Measurements from ENCODE around the gene YKT6. TPM values are rescaled to one million over a fixed set of nuclear protein-coding genes. Genes with fewer than 3 reads are reported as not detected.
A peak's percentile ranks its signal among the peaks of the same experiment; 100 is the strongest.

YKT6 gene
- 10 to 100 TPM; 43.9 to 44.9 TPM for total RNA-seq

GRCh38 chr7:44200699-44201461 is at the start of gene YKT6:
Gene YKT6 (plus strand): TSS chr7:44200978. CDS start chr7:44201136, 158 bp downstream.
- Histone ChIP-seq H3K9me3 (no peaks in the 10 kb centered on the region), H3K4me3 (peak within 1 kb of the TSS; percentile 92), H3K36me3 (peaks cover 15% of the 10 kb centered on the region), H3K27me3 (no peaks in the 10 kb centered on the region), H3K27ac (peak within 1 kb of the TSS; percentile 80 to 84), H3K4me1 (peaks cover 0 to 13% of the 10 kb centered on the region in 2 donors)
- TF ChIP-seq CTCF (IDR thresholded peaks at IDR 0.05), result peak; percentile 31 to 72
- DNase-seq (ENCODE audit: low spot score), result peak; percentile 94

GRCh38 chr7:44151956-44152355 is 48.8 kb upstream of the YKT6 start:
- H3K4me3 ChIP-seq, result no peak overlapping the region
- H3K36me3 ChIP-seq, result no peaks in the 10 kb centered on the region
- no peaks in the 10 kb centered on the region for H3K4me1 ChIP-seq
- no peak for TF ChIP-seq CTCF (IDR thresholded peaks at IDR 0.05)
- no peak overlapping the region for H3K27ac ChIP-seq
- H3K9me3 ChIP-seq, result no peaks in the 10 kb centered on the region
- no peak for DNase-seq (ENCODE audit: low spot score)
- H3K27me3 ChIP-seq, result no peaks in the 10 kb centered on the region

- DNase-seq (ENCODE audit: low spot score), result no peak
- no peaks in the 10 kb centered on the region for H3K9me3 ChIP-seq
- H3K4me1 ChIP-seq, result no peaks in the 10 kb centered on the region
- H3K4me3 ChIP-seq, result no peak overlapping the region
- peak in 1 of 2 donors; percentile 30 for TF ChIP-seq CTCF (IDR thresholded peaks at IDR 0.05)
- H3K27ac ChIP-seq, result no peak overlapping the region
- no peaks in the 10 kb centered on the region for H3K27me3 ChIP-seq
- H3K36me3 ChIP-seq, result no peaks in the 10 kb centered on the region
Observed at GRCh38 chr7:44152971-44153947, 47.5 kb upstream of the YKT6 start.

- Histone ChIP-seq H3K9me3 (no peaks in the 10 kb centered on the region), H3K36me3 (no peaks in the 10 kb centered on the region), H3K4me3 (no peak overlapping the region), H3K4me1 (no peaks in the 10 kb centered on the region), H3K27me3 (no peaks in the 10 kb centered on the region), H3K27ac (no peak overlapping the region)
- DNase-seq (ENCODE audit: low spot score), result no peak
- no peak for TF ChIP-seq CTCF (IDR thresholded peaks at IDR 0.05)
Observed at GRCh38 chr7:44153948-44154335, 46.8 kb upstream of the YKT6 start.

GRCh38 chr7:44154703-44155102 is 46.1 kb upstream of the YKT6 start:
- no peak for TF ChIP-seq CTCF (IDR thresholded peaks at IDR 0.05)
- no peaks in the 10 kb centered on the region for H3K36me3 ChIP-seq
- DNase-seq (ENCODE audit: low spot score), result no peak
- no peaks in the 10 kb centered on the region for H3K9me3 ChIP-seq
- H3K27ac ChIP-seq, result no peak overlapping the region
- no peak overlapping the region for H3K4me3 ChIP-seq
- H3K4me1 ChIP-seq, result peaks cover 0 to 6% of the 10 kb centered on the region in 2 donors
- H3K27me3 ChIP-seq, result no peaks in the 10 kb centered on the region
